ENCODE data around the gene NFKBIE.

DNA sequence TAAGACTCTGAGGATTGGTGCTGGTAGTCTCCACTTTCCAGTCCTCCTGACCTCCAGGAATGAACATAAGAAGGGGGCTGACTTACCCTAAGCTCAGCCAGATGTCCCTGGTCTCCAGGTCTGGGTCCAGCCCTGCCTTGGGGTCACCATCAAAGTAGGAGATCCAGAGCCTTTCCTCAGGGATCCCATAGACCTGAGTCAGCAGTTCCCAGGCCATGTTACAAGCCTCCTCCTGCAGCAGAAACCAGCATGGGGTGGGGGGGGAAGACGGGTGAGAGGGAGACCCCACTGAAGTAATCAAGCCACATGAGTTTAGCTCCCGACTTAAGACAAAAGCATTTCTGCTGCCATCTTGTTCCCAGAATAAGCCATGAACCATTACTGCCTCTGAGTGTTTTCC is 46.0 kb upstream of the NFKBIE start:
- TF ChIP-seq POLR2A (IDR thresholded peaks at IDR 0.05) = no peak
- TF ChIP-seq, protein P1, sequence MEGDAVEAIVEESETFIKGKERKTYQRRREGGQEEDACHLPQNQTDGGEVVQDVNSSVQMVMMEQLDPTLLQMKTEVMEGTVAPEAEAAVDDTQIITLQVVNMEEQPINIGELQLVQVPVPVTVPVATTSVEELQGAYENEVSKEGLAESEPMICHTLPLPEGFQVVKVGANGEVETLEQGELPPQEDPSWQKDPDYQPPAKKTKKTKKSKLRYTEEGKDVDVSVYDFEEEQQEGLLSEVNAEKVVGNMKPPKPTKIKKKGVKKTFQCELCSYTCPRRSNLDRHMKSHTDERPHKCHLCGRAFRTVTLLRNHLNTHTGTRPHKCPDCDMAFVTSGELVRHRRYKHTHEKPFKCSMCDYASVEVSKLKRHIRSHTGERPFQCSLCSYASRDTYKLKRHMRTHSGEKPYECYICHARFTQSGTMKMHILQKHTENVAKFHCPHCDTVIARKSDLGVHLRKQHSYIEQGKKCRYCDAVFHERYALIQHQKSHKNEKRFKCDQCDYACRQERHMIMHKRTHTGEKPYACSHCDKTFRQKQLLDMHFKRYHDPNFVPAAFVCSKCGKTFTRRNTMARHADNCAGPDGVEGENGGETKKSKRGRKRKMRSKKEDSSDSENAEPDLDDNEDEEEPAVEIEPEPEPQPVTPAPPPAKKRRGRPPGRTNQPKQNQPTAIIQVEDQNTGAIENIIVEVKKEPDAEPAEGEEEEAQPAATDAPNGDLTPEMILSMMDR (IDR thresholded peaks at IDR 0.05) = no peak

Measured in uterus (tissue), 2 donors.